CD14-positive monocyte (primary cell): ENCODE data around the gene DRC7. TPM values are rescaled to one million over a fixed set of nuclear protein-coding genes. Genes with fewer than 3 reads are reported as not detected.

Experiments used
- DNase-seq, 3 donors: peaks; one replicate each; pipeline ENCODE4 v3.0.0-alpha.2; 2011 to 2022
- H2AFZ ChIP-seq: 2 replicates; pipeline ENCODE4 v1.6.0; 2012; ENCODE audit warnings: mild to moderate bottlenecking, low read depth, low read length, inconsistent platforms; ENCODE audit not compliant: insufficient read depth, poor library complexity, severe bottlenecking
- H3K27ac ChIP-seq, 2 donors: 1 replicate in 1 of 2; 2 replicates in 1 of 2; pipeline ENCODE4 v1.5.1; 2012 to 2013; ENCODE audit warnings: low read length in 2 of 2, control low read depth in 1 of 2, inconsistent platforms in 1 of 2, low read depth in 1 of 2, mild to moderate bottlenecking in 1 of 2
- H3K27me3 ChIP-seq, 2 donors: one replicate each; pipeline versions ENCODE4 v1.6.0 to v1.6.1; 2011 to 2013; ENCODE audit warnings: low read length in 2 of 2; ENCODE audit not compliant: control insufficient read depth in 2 of 2, insufficient read depth in 2 of 2
- H3K36me3 ChIP-seq, 2 donors: replicated peaks in 1 of 2; 1 replicate in 1 of 2; 2 replicates in 1 of 2; pipeline versions ENCODE4 v1.5.1 to v1.6.1; 2012 to 2013; ENCODE audit warnings: low read length in 2 of 2, control low read depth in 1 of 2, inconsistent platforms in 1 of 2, mild to moderate bottlenecking in 1 of 2; ENCODE audit not compliant: insufficient read depth in 2 of 2, control insufficient read depth in 1 of 2
- H3K4me1 ChIP-seq, 2 donors: 1 replicate in 1 of 2; 2 replicates in 1 of 2; pipeline versions ENCODE4 v1.5.1 to v1.6.1; 2012 to 2013; ENCODE audit warnings: low read length in 2 of 2, control low read depth in 1 of 2, inconsistent platforms in 1 of 2, mild to moderate bottlenecking in 1 of 2, moderate library complexity in 1 of 2; ENCODE audit not compliant: insufficient read depth in 2 of 2, control insufficient read depth in 1 of 2
- H3K4me2 ChIP-seq: replicated peaks from 2 replicates; pipeline ENCODE3; 2012; ENCODE audit warnings: low read length, moderate library complexity, mild to moderate bottlenecking; ENCODE audit not compliant: poor library complexity, severe bottlenecking; ENCODE audit errors: extremely low read depth
- H3K4me3 ChIP-seq, 3 experiments: fragments of 200-600 bp in 1 of 3; sonication (generic) in 1 of 3; replicated peaks in 1 of 3; 1 replicate in 2 of 3; 2 replicates in 1 of 3; pipeline ENCODE4 v1.5.1; 2011 to 2013; ENCODE audit warnings: low read length in 3 of 3, mild to moderate bottlenecking in 3 of 3, control low read depth in 2 of 3, low read depth in 2 of 3, inconsistent platforms in 1 of 3, moderate library complexity in 1 of 3
- H3K79me2 ChIP-seq: 2 replicates; pipeline ENCODE4 v1.6.0; 2012; ENCODE audit warnings: mild to moderate bottlenecking, control low read depth, inconsistent platforms, low read length, moderate library complexity; ENCODE audit not compliant: insufficient read depth
- H3K9ac ChIP-seq: 2 replicates; pipeline ENCODE4 v1.6.0; 2017; ENCODE audit warnings: low read length, mild to moderate bottlenecking; ENCODE audit not compliant: insufficient read depth, poor library complexity, severe bottlenecking
- H3K9me3 ChIP-seq, 2 donors: replicated peaks in 1 of 2; 1 replicate in 1 of 2; 2 replicates in 1 of 2; pipeline versions ENCODE4 v1.5.1 to v1.6.1; 2012 to 2013; ENCODE audit warnings: low read length in 2 of 2, control low read depth in 1 of 2; ENCODE audit not compliant: control insufficient read depth in 1 of 2, insufficient read depth in 1 of 2
- H4K20me1 ChIP-seq: 2 replicates; pipeline ENCODE4 v1.6.0; 2012; ENCODE audit warnings: mild to moderate bottlenecking, low read length, control low read depth, moderate library complexity; ENCODE audit not compliant: insufficient read depth
- H3K27ac Mint-ChIP-seq, 7 donors: one replicate each; pipeline ENCODE4 v1.8.0; 2020; ENCODE audit warnings: mild to moderate bottlenecking in 7 of 7, mixed read lengths in 7 of 7, moderate library complexity in 6 of 7, inconsistent platforms in 2 of 7
- H3K27me3 Mint-ChIP-seq, 3 donors: one replicate each; pipeline ENCODE4 v1.8.0; 2021 to 2022; ENCODE audit warnings: low read depth in 3 of 3, mild to moderate bottlenecking in 3 of 3, mixed read lengths in 3 of 3, moderate library complexity in 3 of 3, inconsistent platforms in 1 of 3
- H3K36me3 Mint-ChIP-seq, 2 donors: one replicate each; pipeline ENCODE4 v1.8.0; 2020; ENCODE audit warnings: mixed read lengths in 2 of 2, inconsistent platforms in 1 of 2, mild to moderate bottlenecking in 1 of 2
- H3K4me1 Mint-ChIP-seq: one replicate; pipeline ENCODE4 v1.8.0; 2020; ENCODE audit warnings: mild to moderate bottlenecking, mixed read lengths
- H3K4me3 Mint-ChIP-seq, 2 donors: one replicate each; pipeline ENCODE4 v1.8.0; 2020; ENCODE audit warnings: mild to moderate bottlenecking in 2 of 2, mixed read lengths in 2 of 2, moderate library complexity in 1 of 2
- H3K9me3 Mint-ChIP-seq, 7 donors: one replicate each; pipeline ENCODE4 v1.8.0; 2020 to 2022; ENCODE audit warnings: mixed read lengths in 7 of 7, mild to moderate bottlenecking in 6 of 7, moderate library complexity in 6 of 7, inconsistent platforms in 2 of 7
- CTCF ChIP-seq: fragments of 200-600 bp; IDR thresholded peaks from one replicate; pipeline ENCODE4 v1.8.0; 2022; ENCODE audit warnings: antibody characterized with exemption, mild to moderate bottlenecking
- WGBS: methylation state at CpG from one replicate; pipeline ENCODE4 v1.1.5; 2013; ENCODE audit warnings: missing lambda C conversion rate; ENCODE audit not compliant: insufficient coverage; 5-methylcytosine and 5-hydroxymethylcytosine counted together
- intact Hi-C, 2 donors: fragments of 100-400 bp; cut with micrococcal nuclease; formaldehyde crosslinking; loops; one replicate each; pipeline versions ENCODE4 v1.15.0 to v1.15.1; 2023
- polyA plus RNA-seq, 3 donors: library from polyadenylated mRNA; depleted of rRNA in 1 of 3; unstranded in 2 of 3; stranded (reverse) in 1 of 3; fragments of 300-500 nt in 2 of 3; fragments of >200 nt in 1 of 3; fragmentation: Illumina TruSeq in 2 of 3; gene quantifications; 1 replicate in 2 of 3; 2 replicates in 1 of 3; pipeline ENCODE4 v1.2.3, GENCODE V29; 2012 to 2021

DRC7 gene
- polyA plus RNA-seq, 3 donors = 0.11 to 0.41 TPM; not detected in 1

- no peaks in the 10 kb centered on the region for H3K9me3 ChIP-seq
- Mint-ChIP-seq H3K27me3 (peaks cover 0 to 6% (median 2%) of the 10 kb centered on the region in 3 donors), H3K9me3 (peaks cover 0 to 4% (median 0%) of the 10 kb centered on the region in 7 donors), H3K36me3 (peaks cover 13 to 27% of the 10 kb centered on the region in 2 donors), H3K4me3 (no peak overlapping the region), H3K4me1 (no peaks in the 10 kb centered on the region), H3K27ac (no peak overlapping the region)
- WGBS = 98% methylated on average over 4 of the region's 7 CpGs
- no peaks in the 10 kb centered on the region for H3K79me2 ChIP-seq
- TF ChIP-seq CTCF = no peak
- intact Hi-C loops = no loop called here
- H3K4me2 ChIP-seq = no peak overlapping the region
- H4K20me1 ChIP-seq = no peaks in the 10 kb centered on the region
- no peak overlapping the region for H3K9ac ChIP-seq
- H3K36me3 ChIP-seq = peaks cover 13 to 22% of the 10 kb centered on the region in 2 donors
- H3K27me3 ChIP-seq = no peaks in the 10 kb centered on the region
- no peak overlapping the region for H3K4me3 ChIP-seq
- H3K27ac ChIP-seq = no peak overlapping the region
- H3K4me1 ChIP-seq = no peaks in the 10 kb centered on the region
- no peak overlapping the region for H2AFZ ChIP-seq
- no peak for DNase-seq
Measured at GRCh38 chr16:57759131-57759530, 64.5 kb downstream of the DRC7 start.

GRCh38 chr16:57759541-57760356 lies 65.1 kb downstream of the DRC7 start:
- WGBS = 92% methylated on average over 12 of the region's 21 CpGs
- Mint-ChIP-seq H3K4me3 (no peak overlapping the region), H3K27ac (peak overlapping the region in 2 of 7 donors; percentile 57 to 77), H3K4me1 (peaks cover 3% of the 10 kb centered on the region), H3K9me3 (peaks cover 0 to 5% (median 0%) of the 10 kb centered on the region in 7 donors), H3K27me3 (peaks cover 0 to 6% (median 2%) of the 10 kb centered on the region in 3 donors), H3K36me3 (peaks cover 11 to 21% of the 10 kb centered on the region in 2 donors)
- Histone ChIP-seq H3K4me1 (no peaks in the 10 kb centered on the region), H3K27ac (no peak overlapping the region), H3K4me2 (no peak overlapping the region), H4K20me1 (no peaks in the 10 kb centered on the region), H3K36me3 (peaks cover 13 to 16% of the 10 kb centered on the region in 2 donors), H3K9me3 (no peaks in the 10 kb centered on the region), H3K27me3 (no peaks in the 10 kb centered on the region), H2AFZ (no peak overlapping the region), H3K4me3 (no peak overlapping the region), H3K9ac (no peak overlapping the region), H3K79me2 (no peaks in the 10 kb centered on the region)
- TF ChIP-seq CTCF = no peak
- intact Hi-C loops = no loop called here
- no peak for DNase-seq
